CD4-positive, alpha-beta T cell treated with Interleukin-15 for 1 hour (primary cell): ENCODE measurements around the gene CES5A.
"Not testable (repeated sequence)": the region's sequence is repeated elsewhere in the genome, so short reads cannot be mapped to it uniquely, and the experiment has no call there.

Experiments used
- DNase-seq: peaks from one replicate; pipeline ENCODE4 v3.0.0-alpha.2; 2020

Gene CES5A, protein sequence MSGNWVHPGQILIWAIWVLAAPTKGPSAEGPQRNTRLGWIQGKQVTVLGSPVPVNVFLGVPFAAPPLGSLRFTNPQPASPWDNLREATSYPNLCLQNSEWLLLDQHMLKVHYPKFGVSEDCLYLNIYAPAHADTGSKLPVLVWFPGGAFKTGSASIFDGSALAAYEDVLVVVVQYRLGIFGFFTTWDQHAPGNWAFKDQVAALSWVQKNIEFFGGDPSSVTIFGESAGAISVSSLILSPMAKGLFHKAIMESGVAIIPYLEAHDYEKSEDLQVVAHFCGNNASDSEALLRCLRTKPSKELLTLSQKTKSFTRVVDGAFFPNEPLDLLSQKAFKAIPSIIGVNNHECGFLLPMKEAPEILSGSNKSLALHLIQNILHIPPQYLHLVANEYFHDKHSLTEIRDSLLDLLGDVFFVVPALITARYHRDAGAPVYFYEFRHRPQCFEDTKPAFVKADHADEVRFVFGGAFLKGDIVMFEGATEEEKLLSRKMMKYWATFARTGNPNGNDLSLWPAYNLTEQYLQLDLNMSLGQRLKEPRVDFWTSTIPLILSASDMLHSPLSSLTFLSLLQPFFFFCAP

GRCh38 chr16:55875273-55875672 is at the start of gene CES5A:
TSS of gene CES5A (minus strand) at chr16:55875373. CDS start at chr16:55875221, 152 bp downstream.
- no peak for DNase-seq

DNA sequence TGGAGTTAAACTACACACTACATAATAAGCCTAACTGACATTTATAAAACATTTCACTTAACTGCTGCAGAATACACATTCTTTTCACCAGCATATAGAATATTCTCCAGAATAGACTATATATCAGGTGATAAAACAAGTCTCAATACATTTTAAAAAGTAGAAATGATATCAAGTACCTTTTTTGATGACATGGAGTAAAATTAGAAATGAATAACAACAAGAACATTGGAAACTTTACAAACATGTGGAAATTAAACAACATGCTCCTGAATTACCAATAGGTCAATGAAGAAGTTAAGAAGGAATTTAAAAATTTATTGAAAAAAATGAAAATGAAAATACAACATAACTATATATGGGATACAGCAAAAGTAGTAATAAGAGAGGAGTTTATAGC is 47.5 kb upstream of the CES5A start:
- no peak for DNase-seq

DNA sequence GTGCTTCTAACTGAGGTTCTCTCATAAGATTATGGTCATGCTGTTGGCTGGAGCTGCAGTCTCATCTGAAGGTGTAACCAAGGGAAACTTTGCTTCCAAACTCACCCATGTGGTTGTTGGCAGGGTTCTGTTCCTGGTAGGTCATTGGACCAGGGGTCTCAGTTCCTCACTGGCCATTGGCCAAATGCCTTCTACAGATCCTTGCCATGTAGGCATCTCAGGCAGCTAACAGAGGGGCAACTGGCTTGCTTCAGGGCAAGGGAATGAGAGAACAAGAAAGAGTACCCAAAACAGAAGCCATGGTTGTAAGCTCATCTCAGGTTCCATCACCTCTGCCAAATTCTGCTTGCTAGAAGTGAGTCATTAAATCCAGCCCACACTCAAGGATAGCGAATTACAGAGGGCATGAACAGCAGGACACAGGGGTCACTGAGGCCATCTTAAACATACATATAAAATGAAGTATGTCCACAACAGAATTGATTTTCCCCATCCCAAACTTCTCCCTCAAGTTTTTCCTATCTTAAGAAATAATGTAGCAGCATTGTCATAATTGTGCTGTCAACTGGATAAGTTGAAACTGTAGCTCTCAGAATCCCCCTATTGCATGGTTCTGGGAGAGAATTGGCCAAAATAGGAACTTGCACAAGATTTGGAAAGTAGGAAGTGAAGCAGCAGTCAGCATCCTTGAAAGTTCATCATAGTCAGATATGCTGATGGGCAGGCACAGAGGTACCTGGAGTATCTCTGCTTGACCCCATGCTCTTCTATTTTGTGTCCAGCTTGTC is 42.4 kb upstream of the CES5A start:
- DNase-seq: no peak

DNA sequence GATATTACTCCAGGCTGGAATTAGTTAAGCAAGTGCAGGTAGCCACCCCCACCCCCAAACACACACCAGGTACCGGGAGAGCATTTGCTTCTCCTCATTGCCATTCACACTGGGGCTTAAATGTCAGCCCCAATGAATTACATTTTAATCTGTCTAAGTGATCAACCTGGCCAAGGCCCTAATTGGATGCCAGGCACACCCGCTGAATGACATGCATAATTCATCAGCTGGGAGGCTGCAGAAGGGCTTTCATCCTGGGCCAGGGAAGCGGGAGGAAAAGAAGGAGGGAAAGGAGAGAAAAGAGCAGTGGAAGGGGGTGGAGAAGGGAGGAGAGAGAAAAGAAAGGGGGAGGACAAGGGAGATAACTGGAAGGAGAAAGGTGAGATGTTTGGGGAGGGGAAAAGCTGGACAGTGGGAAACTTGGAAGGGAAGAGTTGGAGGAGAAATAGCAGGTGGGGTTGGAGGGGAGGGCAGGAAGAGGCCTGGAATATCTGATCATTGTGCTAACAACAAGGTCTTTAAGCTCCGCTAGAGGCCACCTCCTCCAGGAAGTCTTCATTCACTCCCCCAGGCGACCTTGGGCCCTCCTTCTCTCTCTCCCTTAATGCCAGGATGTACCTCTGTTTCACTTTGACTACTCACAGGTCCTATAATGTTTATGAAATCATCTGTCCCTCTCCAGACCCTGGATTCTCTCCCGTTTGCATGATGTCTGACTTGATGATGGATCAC is 40.1 kb upstream of the CES5A start:
- DNase-seq: no peak

DNA sequence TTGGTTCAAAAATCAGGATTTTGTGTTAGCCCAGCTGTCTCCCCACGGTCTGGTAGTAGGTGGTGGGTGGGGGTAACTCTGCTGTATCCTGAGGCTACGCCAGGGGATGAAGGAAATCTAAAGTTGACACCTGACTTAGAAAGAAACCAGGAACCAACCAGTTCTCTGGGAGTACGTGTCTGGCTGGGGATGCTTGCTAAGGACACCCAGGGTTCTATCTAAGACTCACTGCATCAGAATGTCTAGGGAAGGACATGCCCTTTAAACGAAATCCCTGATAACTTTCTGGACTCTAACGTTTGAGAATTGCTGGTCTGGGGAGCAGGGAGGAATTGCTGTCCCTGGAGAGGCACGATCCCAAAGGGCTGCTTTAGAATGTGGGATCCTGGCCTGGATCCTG is 39.2 kb upstream of the CES5A start:
- DNase-seq: no peak

DNA sequence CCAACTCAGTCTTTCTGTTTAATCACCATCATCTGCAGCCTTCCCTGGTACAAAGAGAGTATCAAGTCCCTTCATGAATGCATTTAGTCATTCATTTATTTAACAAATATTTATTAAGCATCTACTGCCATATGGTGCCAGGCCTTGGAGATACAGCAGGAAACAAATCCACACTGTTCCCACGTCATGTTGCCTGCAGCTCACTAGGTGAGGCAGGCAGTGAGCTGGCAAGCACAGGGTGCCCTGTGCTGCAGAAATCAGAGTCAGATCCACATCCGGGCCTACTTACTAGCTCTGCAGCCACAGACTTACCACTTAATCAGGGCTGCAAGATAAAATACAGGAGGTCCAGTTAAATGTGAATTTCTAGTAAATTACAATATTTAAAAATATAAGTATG is 38.5 kb upstream of the CES5A start:
- no peak for DNase-seq

DNA sequence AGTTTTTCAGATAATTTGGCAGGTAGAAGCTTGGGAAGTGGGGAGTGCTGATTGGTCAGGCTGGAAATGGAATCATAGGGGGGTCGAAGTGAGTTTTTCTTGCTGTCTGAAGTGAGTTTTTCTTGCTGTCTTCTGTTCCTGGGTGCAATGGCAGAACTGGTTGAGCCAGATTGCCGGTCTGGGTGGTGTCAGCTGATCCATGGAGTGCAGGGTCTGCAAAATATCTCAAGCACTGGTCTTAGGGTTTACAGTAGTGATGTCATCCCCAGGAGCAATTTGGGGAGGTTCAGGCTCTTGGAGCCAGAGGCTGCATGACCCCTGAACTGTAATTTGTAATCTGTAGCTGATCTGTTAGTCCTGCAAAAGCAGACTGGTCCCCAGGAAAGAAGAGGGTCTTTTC is 37.9 kb upstream of the CES5A start:
- DNase-seq: not testable (repeated sequence)

DNA sequence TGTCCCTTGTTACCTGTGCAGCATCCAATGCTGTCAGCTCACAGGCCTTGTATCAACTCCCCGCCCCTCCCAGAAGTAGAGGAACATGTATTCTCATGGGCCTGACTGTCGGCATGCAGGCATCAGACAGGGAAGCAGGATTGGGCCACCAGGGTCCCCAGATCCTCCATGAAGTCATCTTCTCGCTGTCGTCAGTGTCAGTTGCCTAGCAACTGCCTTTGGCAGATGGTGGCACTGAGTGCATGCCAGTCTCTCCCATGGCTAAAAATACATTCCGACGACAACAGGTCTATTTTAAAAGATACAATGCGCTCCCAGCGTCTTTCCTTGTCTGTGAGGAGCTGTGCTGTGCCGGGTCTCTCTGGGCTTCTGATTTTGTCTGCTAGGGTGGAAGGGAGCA is 36.8 kb upstream of the CES5A start:
- DNase-seq: no peak

DNA sequence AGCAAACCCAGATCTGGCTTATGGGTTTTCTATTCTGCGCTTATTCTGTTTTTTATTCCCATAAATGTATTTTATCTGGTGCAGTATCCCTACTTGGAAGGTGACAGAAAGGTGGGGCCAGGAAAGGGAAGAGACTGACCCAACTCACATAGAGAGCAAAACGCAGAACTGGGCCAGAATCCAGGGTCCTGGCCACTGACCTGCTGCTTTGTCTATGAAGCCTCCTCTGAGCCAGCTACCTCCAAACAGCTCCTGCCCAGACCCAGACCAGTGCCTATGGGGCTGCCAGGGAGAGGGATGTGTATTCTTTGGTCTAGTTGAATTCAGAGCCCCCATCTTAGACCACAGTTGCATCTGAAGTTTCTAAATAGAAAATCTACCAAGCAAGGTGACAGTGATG is 36.4 kb upstream of the CES5A start:
- no peak for DNase-seq

DNA sequence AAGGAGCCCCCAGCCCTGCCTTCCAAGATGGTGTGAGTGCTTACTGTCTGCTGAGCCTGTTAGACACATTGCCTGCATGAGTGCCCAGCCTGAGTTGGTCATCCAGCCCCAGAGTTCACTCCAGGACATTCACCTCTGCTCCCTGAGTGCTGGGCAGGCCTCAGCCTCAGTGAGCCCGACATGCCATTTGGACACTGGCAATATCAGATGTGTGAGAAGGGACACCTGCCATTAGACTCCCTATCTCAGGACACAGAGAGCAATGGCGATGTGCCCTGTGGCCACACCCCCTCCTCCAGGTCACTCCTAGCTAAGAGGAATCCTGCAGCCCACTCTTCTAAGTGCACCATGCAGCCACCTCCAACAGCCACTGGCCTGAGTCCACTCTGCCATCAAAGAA is 34.7 kb upstream of the CES5A start:
- no peak for DNase-seq

DNA sequence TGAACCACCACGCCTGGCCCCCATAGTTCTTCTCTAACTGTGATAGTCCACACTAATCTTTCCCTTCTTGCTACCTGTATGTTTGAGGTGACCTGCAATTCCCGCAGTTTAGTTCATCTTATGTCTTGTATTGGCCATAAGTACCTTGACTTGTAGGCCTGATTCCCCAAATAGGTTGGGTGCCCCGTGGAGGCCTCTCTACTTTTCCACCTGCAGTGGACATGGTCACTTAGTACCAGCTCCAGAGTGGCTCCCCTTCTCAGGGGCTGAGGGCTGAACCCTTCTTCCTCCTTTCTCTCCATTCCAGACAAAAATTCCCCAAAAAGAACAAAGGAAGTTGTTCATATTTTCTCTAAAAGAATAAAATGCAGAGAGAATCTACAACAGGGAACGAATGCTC is 33.5 kb upstream of the CES5A start:
- no peak for DNase-seq

DNA sequence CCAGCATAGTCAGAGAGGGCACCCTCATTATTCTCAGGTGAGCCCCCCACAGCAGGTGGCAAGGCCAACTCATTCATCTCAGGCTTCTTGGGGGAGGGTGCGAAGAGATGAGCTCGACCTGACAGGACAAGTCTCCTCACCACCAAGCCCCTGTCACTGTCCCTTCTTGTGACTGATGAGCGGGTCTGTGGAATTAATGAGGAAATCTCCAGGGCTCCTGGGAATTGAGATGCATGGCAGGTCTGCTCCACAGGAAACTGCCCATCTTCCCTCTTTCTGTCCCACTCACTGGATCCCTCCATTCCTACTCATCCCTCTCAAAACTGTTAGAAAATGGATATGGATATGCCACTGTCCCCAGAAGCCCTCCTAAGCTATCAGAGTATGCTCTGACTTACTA is 32.5 kb upstream of the CES5A start:
- no peak for DNase-seq

- DNase-seq: no peak
Observed at GRCh38 chr16:55906123-55906522, 30.9 kb upstream of the CES5A start.

DNA sequence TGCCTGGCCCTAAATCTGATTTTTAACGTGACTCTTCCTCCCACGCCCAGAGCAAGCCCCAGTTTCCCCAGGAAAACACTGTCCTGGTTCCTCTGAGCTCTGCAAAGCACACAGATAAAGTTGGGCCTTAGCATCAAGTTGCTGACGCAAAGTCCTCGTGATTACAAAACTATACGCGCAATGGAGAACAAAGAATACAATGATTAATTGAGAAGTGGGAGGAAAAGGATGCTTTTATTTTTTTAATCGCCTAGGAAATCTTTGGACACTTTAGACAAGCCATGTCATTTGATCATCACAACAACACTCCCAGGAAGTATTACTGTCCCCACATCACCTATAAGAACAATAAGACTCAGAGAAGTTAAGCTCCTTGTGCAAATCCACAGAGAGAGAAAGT is 30.5 kb upstream of the CES5A start:
- DNase-seq: no peak

- no peak for DNase-seq
Observed at GRCh38 chr16:55901566-55902217, 26.5 kb upstream of the CES5A start.

DNA sequence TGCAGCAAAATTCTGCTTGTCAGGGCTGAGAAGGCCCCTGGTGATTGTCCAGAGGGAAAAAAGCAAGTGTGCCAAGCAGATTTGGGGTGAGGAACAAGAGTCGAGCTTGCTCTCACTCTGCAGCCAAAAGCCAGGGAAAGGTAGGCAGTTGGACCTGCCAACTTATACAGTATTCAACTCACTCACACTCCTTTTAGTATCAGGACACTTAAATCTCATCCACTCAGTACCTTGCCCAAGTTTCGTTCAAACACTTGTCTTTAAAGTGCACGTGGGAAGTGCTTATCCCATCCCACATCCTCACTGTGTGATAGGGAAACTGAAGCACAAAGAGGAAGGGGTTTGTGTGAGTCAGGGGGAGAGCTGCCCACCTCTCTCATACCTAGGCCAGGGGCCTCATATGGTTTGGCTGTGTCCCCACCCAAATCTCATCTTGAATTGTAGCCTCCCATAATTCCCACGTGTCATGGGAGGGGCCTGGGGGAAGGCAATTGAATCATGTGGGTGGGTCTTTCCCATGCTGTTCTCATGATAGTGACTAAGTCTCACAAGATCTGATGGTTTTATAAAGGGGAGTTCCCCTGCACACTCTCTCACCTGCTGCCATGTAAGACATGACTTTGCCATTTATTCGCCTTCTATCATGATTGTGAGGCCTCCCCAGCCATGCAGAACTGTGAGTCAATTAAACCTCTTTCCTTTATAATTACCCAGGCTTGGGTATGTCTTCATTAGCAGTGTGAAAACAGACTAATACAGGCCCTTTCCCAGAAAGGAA is 25.6 kb upstream of the CES5A start:
- DNase-seq: no peak

GRCh38 chr16:55899857-55900256 is 24.7 kb upstream of the CES5A start:
- no peak for DNase-seq

- DNase-seq: no peak
Observed at GRCh38 chr16:55898592-55898991, 23.4 kb upstream of the CES5A start.

GRCh38 chr16:55892821-55893220 is 17.6 kb upstream of the CES5A start:
- no peak for DNase-seq

DNA sequence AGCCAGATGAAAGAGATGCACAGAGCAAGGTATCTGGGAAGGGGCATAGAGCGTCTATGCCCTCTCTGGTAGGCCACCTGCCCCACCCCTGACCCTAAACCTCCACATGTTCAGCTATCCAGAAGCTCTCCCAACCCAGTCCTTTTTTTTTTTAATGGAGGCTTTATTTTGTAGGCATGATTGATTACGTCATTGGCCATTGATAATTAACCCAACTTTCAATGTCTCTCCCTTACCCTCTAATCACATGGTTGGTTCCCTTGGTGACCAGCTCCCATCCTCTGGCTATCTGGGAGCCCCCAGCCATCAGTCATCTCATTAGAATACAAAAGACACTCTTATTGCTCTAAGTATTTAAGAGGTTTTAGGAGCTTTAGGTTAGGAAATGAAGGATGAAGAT is 14.3 kb upstream of the CES5A start:
- DNase-seq: no peak

- DNase-seq: no peak
Observed at GRCh38 chr16:55888546-55888945, 13.4 kb upstream of the CES5A start.

GRCh38 chr16:55876854-55877253 is 1.7 kb upstream of the CES5A start:
- no peak for DNase-seq
